Gastrocnemius medialis (tissue), 4 donors: ENCODE results near the gene WDR37.

Experiments used
- POLR2A ChIP-seq, 2 donors: fragments of 450-650 bp; IDR thresholded peaks; one replicate each; pipeline ENCODE4 v1.6.1; 2017; ENCODE audit warnings: antibody characterized with exemption in 2 of 2, mild to moderate bottlenecking in 2 of 2, moderate library complexity in 2 of 2
- TF ChIP-seq, protein P1 (sequence below), 5 experiments: fragments of 450-650 bp in 3 of 5; fragments of 200-600 bp in 2 of 5; sonication (generic) in 2 of 5; IDR thresholded peaks in 4 of 5; conservative IDR thresholded peaks in 1 of 5; 1 replicate in 4 of 5; 2 replicates in 1 of 5; pipeline ENCODE4 v1.5.1; 2016 to 2019; ENCODE audit warnings: antibody characterized with exemption in 5 of 5, mild to moderate bottlenecking in 3 of 5, moderate library complexity in 3 of 5

DNA sequence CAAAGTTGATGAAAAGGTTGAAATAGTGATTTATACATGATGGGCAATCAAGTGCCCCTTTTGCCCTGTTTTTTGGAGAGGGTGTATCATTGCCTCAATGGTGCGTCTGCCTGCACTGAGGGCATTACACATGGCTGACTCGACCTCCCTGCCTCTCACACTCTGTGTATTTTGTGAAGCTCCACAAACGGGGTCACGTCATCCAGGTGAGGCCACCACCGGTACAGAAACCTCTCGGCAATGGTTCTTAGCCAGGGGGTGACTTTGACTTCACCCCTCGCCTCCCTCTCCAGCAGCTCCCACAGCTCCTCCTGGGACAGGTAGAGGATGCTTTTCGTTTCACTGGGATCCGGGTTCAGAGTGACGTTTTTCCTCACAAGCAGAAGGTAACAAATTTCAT is 36.8 kb upstream of the WDR37 start:
- TF ChIP-seq, protein P1, sequence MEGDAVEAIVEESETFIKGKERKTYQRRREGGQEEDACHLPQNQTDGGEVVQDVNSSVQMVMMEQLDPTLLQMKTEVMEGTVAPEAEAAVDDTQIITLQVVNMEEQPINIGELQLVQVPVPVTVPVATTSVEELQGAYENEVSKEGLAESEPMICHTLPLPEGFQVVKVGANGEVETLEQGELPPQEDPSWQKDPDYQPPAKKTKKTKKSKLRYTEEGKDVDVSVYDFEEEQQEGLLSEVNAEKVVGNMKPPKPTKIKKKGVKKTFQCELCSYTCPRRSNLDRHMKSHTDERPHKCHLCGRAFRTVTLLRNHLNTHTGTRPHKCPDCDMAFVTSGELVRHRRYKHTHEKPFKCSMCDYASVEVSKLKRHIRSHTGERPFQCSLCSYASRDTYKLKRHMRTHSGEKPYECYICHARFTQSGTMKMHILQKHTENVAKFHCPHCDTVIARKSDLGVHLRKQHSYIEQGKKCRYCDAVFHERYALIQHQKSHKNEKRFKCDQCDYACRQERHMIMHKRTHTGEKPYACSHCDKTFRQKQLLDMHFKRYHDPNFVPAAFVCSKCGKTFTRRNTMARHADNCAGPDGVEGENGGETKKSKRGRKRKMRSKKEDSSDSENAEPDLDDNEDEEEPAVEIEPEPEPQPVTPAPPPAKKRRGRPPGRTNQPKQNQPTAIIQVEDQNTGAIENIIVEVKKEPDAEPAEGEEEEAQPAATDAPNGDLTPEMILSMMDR (IDR thresholded peaks at IDR 0.05 in 4 of 5, conservative IDR thresholded peaks at IDR 0.05 in 1 of 5): no peak
- TF ChIP-seq POLR2A (IDR thresholded peaks at IDR 0.05): no peak
